Erythroblast (primary cell): ENCODE data around the gene AGTRAP.
A peak's percentile ranks its signal among the peaks of the same experiment; 100 is the strongest.

Source experiments
- DNase-seq, 2 experiments: peaks; one replicate each; lab custom pipeline; 2025; lab: John Stamatoyannopoulos, UW
- GATA1 ChIP-seq: IDR thresholded peaks from 2 replicates; pipeline ENCODE4 v1.6.1; 2011; ENCODE audit warnings: low read depth, mild to moderate bottlenecking, control low read depth, low read length, moderate library complexity
- POLR2A ChIP-seq: IDR thresholded peaks from 2 replicates; pipeline ENCODE4 v1.6.1; 2011; ENCODE audit warnings: mild to moderate bottlenecking, low read length

Gene AGTRAP

DNA sequence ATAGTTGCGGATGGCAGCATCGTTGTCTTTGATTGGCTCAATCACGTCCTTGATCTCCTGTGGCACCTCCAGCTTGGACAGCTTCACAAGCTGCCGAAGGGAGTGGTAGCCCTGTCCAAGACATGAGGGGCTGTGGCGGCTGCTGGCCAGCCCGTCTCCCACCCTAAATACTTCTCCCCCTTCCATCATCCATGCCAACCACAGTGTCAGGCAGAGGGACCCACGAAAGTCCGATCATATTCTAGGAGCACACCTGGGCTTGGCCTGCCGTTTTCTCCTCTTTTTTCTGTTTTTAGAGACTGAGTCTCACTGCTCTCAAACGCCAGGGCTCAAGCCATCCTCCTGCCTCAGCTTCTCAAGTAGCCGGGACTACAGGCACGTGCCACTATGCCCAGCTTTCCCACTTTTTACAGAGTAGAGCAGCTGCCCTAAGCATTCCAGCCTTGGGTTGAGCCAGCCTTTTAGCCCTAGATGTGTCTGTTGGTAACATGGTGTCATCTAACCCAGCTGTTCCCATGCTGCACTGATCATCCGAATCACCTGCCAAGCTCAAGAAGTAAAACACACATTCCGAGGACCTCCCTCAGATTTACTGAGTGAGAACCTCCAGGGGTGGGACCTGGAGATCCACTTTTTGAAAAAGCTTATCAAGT is 59.4 kb downstream of the AGTRAP start:
- TF ChIP-seq POLR2A (no peak), GATA1 (no peak)
- DNase-seq: no peak

DNA sequence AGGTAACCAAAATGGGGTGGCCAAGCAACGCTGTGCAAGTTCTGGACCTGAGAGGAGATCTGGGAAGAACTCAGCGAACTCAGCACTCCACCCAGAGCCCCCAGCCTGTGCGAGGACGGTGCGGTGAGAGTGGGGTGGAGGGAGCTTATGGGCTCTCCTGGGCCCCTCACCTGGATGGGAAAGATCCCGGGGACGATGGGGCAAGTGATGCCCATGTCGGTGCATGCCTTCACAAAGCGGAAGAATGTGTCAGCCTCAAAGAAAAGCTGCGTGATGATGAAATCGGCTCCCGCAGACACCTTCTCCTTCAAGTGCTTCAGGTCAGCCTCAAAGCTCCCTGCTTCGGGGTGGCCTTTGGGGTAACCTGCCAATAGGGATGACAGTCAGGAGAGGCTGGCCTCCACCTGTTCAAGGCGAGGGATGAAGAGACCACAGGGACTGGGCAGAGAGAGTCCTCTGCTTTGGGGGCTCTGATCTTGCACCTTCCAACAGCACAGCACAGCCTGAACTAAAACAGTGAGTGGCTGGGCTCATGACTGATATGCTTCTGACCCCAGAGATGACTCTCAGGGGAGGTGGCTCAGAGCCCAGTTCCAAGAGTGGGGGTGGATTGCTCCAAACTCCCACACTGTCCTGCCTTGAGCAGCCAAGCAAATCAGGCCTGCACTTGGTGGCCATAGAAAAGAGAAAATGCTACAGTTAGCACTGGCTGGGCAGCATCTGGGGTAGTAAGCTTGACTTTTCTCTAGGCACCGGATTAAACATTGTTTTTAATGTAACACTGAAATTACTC is 60.3 kb downstream of the AGTRAP start:
- TF ChIP-seq GATA1 (no peak), POLR2A (peak; percentile 44)
- peak; percentile 82 to 84 for DNase-seq

DNA sequence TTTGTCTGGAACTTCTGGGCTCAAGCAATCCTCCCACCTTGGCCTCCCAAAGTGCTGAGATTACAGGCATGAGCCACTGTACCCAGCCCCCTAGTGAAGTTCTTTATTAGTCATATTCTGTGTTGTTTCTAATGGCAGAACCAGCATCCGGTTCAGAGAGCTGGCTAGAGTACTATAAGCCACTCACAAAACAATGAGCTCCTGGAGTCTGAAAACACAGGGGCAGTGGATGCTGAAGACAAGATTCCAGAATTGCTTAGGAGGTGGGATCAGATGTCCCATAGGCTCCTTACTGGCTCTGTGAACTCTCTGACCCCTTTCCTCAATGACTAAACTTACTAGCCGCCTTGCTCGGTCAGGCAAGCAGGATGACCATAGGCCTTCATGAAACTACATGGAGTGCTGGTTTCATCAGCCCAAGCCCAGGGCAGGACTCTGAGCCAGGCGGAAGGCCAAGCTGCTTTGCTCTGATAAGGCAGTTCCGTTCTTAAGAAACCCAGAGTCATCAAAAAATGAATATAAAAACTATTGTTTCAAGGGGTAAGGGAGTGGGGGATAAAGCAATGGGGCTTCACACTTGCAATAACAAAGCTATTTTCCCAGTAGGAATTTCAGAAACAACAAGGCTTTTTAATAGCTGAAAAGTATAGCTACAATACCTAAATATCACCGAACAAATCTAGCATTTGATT is 61.7 kb downstream of the AGTRAP start:
- DNase-seq: peak; percentile 96 to 98
- no peak for TF ChIP-seq GATA1
- TF ChIP-seq POLR2A: peak; percentile 63

DNA sequence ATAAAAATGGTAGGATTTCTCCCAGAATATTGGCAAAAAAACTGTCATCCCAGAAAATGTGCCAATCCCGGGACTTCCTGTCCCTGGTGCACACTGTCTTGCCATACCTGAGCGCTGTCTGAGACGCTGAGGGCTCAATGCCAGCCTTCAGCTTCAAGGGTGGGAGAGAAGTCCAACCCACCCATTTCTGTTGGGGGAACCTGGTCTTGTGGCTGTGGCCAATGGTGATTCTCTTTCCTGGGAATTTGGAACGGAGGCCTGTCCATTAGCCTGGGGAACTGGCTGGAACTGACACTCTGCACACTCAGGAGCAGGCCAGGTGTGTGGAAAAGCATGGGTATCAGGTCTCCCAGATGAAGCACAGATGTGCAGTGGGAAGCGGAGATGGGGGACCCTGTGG is 63.2 kb downstream of the AGTRAP start:
- TF ChIP-seq POLR2A (no peak), GATA1 (no peak)

DNA sequence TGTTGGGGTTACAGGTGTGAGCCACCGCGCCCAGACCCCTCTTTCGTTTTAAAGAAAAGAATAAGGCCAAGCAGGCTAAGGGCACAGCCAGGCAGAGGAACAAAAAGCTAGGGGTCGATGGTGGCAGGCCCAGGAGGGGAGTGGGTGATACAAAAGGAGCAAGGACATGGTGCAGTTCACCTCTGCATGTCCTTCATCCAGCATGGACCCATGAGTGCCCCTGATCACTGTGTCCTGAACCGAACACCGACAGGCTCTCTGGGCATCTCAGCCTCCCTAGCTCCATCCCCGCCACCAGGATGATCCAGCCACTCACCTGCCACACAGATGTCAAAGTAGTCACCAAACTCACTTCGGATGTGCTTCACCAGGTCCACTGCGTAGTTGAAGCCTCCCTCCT is 64.0 kb downstream of the AGTRAP start:
- no peak for DNase-seq
- no peak for TF ChIP-seq GATA1
- TF ChIP-seq POLR2A: no peak

More for the DNA sequence above, 63.2 kb downstream of the AGTRAP start:
- DNase-seq: no peak

DNA sequence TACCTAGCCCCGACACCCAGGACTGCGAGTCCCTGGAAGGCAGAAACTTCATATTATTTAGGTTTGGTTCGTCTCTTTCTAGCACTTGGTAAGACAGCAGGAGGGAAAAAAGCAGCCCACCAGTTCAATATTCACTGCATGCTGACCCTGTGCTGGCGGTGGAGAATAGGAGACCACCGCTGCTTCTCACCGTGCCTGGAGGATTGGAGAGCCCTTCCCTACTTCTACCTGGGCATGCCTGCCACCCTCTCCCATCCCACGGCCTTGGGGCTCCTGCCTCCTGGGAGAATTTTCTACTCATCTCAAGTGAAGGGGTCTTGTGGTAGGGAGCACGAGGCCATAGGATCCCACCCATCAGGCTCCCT is 64.4 kb downstream of the AGTRAP start:
- DNase-seq: no peak
- TF ChIP-seq POLR2A: no peak
- no peak for TF ChIP-seq GATA1
